Ramos (cell line): ENCODE measurements around the gene KCNK1.

ENCODE experiments used
- in situ Hi-C: fragments of 300-500 bp; cut with MboI; formaldehyde crosslinking; loops from one replicate; pipeline ENCODE4 v1.14.3; 2022; ENCODE audit warnings: low sequenced_read_pairs; ENCODE audit not compliant: unreplicated experiment

The KCNK1 gene

DNA sequence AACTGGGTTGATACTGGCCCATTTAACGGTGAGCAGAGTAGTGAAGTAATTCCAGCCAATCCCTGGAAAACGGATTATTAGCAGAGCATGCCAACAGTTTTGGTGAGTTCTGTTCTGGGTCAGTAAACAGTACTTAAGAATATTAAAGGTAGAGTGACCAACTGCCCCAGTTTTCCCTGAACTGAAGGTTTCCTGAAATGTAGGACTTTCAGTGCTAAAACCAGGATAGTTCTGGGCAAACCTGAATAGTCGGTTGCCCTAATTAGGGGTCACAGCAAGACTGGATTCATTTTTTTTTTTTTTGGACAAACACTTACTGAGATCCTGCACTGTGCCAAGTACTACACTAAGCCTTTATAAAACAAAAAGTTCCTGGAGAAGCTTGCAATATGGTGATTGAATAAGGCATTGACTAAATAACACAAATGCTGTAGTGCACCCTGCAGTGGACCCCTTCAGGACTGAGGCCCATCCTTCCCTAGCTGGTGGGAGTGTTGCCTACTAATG lies 75.9 kb downstream of the KCNK1 start:
- in situ Hi-C loops = no loop called here

DNA sequence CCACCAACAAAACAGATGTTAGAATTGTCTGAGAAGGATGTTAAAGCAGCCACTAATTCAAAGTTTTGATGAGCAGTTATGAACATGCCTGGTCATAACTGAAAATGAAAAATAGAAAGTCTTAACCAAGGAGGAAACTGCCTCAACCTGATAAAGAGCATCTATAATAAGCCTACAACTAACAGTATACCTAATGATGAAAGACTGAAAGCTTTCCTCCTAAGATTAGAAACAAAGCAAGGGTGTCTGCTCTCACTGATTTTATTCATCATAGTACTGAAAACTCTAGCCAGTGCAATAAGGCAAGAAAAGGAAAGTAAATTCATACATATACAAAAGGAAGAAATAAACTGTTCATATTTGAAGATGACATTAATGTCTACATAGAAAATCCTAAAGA lies 82.0 kb downstream of the KCNK1 start:
- in situ Hi-C loops = no loop called here

DNA sequence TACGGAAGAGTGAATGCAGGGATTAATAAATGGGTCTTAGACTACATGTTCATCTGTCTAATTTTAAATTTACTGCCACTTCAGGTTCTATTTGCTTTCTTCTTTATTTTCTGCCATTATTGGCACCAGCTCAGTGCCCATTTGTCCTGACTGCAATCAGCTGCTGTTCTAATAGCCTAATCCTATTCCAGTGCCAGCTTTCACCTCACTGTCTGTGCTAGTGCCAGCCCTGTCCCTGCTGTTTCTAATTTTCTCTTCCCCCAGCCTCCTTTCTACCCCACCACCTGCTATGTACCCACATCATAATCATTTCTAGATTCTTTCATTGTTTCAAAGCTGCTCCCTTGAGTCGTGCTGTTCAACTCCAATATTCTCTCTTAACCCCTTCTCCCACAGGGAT lies 86.4 kb downstream of the KCNK1 start:
- in situ Hi-C loops = no loop called here

DNA sequence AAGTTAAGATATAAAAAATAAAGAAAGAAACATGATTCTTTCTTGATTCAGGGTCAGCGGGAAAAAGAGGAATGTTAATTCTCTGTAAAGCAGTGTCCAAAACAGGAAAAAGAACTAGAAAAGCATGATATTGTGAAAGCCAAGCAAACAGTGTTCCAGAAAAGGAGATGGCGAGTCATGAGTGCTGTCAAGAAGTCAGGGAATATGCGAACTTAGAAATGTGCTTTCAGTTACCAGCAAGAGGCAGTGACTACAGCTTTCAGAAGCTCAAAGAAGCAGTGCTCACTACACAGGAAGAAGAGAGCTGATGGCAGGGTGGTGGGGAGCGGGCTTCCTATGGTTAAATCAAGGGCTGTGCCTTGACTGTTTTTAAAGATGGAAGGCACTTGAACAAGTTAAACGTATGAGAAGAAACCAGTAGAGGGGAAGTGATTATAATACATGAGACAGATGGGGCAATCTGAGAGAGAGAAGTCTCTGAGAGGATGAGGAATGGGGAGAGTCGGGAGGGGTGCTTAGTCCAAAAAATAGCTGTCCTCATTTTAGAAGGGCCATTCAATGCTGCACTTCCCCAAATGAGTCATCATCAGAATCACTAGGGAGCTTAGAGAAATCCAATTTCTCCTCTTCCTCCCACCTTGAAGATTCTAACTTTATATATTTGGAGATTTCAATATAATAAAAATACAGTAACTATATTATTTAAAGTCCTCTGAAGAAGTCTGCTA lies 90.4 kb downstream of the KCNK1 start:
- in situ Hi-C loops = no loop called here

DNA sequence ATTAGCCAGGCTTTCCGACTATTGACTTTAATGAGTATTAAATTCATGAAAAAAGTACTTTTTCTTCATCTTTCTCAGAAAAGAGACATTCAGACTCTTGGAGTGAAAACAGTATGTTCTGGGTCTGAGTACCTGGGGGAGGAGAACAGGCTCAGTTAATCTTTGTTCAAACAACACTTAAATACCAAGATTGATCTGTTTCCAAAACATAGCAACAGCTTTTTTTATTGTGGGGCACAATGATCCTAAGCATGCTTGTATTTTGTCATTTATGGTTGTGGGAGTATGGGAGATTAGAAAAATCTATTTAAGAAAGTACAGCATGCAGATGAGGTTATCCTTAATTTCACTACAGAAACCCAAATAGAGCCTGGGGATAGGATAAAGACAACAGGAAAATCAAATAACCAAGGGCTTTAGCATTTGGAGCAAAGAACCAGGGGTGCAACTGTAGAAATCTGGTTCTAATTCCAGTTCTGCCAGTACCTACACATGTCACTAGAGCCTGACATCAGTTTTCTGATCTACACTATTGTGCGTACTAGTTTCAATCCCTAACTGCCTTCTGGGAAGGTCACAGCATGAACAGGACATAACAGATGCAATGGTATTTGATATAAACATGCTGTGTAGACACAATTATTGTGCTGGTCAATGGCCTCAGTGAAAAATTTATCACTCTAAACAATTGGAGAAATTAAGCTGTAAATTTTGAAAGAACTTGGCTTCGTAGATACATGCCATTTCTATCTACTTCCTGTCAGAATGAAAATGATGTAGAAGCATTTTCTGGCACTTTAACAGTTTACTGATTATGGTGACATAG lies 91.2 kb downstream of the KCNK1 start:
- in situ Hi-C loops = no loop called here

DNA sequence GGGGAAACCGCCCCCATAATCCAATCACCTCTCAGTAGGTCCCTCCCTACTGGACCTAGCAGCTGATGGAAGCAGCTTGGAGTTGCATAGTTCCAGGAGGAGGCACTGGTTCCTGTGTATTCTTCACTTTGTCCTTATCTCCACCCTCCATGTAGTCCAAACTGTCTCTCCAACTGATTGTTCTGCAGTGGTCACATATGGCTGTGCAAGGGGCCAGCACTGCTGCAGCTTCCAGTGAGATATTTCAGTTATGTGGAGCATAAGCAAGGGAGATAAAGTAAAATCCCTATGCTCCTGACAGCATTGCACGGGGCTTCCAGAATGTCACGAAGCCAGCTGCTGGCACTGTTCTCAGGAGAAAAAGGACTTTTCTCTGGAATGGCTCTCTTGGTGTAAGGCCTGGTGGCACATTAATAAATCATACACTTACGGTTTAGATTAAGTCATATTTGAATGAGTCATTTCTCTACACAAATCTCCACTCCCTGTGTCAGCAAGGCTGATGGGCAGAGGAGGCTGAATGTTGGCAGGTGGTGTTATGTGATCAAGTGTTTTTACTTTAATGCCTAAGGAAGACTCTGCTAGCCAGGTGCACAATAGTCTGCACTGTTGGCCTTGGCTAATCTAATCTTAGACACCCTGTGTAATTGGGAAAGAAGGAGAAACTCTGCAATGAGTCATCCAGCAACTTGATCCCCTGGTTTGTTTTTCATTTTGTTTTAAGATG lies 93.4 kb downstream of the KCNK1 start:
- in situ Hi-C loops = no loop called here

DNA sequence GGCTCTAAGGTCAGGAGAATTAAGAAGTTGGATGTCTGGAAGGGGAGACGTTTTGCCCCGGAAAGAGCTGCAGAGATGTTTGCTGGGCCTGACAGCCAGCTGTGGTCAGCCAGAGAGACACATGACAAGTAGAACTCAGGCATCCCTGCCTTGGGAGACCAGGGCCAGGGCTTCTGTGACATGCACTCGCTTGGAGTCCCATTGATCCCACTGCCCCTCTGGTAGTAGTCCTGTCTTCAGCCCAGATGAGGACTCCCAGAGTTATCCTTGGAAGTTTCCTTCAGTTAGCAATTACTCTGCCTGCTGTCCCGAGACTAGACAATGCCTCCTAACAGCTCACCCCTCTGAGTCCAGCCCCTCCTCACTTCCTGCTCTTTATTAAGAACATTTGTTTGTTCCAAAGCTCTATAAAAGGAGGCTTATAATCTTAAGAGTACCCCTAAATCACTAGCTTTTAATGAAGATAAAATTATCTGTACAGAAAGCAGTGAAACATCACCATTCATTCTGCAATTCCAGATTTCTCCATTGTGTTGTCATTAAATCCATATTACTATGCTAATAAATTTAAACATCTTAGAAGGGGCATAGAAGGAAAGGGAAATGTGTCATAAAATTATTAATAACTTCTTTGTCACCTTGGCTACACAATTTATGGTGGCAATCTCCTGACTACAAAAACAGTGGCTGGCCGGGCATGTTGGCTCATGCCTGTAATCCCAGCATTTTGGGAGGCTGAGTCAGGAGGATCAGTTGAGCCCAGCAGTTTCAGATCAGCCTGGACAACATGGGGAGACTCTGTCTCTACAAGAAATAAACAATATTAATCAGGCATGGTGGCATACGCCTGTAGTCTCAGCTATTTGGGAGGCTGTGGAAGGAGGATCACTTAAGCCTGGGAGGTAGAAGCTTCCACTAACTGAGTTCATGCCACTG lies 94.2 kb downstream of the KCNK1 start:
- in situ Hi-C loops = no loop called here

DNA sequence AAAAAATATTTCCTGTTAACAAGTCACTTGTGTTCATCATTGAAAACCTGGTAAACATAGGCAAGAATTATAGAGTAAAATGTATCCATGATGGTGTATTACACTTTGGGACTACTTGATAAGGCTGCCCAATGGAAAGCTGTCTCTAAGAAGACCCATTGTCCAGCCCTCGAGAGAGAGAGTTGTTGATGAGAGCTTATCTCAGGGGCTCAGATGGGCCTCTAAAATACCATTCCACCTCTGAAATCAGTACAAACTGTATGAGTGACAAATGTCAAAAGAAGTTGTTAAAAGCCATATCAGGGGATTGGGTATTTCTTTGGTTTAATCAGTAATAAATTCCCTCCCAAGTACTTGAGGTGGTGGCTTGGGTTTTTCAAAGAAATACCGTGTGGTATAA lies 96.1 kb downstream of the KCNK1 start:
- in situ Hi-C loops = no loop called here

DNA sequence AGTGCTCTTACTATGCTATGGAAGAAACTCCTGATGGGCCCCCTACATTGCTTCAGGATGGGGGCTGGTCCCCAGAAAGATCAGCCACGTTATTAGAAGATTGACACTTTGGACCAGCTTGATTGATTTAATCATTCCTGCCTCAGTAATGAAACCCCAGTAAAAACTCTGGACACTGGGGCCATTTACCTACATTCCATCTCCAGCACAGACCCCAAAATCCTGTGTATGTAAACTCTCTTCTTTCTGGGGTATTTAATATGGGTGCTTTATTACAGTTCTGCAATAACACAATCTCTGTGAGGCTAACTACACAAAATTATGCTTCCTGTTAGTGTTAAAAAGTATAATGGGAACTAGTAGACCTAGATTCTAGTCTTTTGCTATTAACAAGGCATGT lies 96.6 kb downstream of the KCNK1 start:
- in situ Hi-C loops = no loop called here

DNA sequence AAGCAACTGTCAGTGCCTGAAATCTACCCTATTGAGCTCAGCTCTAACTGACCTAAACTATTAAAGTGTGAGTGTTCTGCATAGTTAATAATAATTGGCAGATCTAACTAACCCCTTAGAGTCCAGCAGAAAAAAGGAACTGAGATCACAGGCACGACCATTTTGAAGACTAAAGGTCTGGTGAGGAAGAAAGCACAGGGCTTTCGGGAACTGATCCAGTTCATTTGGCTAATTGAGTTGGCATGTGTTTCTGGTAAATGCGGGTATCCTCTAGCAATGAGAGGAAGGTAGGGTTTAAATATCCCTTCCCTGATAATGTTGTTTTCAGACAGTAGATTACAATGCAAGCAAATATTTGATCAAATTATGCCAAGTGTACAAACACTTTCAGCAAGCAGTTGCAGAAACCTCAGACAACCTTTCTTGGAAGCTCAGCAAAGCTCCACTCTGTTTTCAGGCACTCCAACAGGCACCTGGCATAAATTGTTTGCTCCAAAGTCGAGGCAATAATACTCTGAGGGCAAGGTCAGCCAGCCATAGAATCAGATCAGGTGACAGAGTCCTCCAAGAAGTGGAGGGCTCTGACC lies 100.8 kb downstream of the KCNK1 start:
- in situ Hi-C loops = no loop called here

DNA sequence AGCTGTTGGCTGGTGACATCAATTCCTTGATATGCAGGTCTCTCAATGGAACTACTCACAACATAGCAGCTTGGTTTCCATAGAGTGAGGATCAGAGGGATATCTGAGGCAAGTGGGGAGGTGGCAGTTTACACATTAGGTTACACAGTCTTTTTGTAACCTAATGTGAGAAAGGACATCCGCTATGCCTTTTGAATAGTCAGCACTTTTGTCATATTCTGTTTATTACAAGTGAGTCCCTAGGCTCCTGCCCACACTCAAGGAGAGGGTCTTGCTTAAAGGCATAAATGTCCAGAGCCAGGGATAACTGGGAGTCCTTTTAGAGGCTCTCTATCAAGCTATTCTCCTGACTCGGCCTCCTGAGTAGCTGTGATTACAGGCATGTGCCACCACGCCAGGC lies 104.2 kb downstream of the KCNK1 start:
- in situ Hi-C loops = no loop called here

DNA sequence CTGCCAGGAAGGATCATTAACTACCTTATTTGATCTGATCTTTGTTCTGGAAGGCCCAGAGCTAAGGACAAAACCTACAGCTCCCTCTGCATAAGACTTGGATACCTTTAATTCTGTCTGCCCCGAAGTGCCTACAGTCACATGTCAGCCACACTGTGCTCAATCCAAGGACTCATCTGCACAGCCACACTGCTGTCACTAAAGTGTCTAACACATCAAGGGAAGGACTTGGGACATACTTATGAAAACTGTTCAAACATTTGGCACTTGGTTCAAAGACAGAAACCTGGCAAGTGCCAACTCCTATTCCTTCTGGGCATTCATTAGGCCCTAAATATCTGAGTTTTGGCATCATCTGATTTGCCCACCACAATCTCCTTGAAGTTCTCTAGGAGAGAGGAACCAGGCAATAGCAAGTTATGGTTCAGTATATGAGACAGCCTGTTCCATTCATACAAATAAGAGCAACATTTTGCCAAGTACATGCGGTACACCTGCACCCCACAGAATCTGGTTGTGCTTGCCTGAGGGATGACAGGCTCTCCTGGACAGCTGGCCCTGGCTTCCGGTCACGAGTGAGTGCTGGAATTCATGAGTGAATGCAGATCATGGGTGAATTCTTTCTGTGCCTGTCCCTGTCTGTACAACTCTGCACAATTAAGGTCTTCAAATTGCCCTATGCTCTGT lies 105.9 kb downstream of the KCNK1 start:
- in situ Hi-C loops = no loop called here

DNA sequence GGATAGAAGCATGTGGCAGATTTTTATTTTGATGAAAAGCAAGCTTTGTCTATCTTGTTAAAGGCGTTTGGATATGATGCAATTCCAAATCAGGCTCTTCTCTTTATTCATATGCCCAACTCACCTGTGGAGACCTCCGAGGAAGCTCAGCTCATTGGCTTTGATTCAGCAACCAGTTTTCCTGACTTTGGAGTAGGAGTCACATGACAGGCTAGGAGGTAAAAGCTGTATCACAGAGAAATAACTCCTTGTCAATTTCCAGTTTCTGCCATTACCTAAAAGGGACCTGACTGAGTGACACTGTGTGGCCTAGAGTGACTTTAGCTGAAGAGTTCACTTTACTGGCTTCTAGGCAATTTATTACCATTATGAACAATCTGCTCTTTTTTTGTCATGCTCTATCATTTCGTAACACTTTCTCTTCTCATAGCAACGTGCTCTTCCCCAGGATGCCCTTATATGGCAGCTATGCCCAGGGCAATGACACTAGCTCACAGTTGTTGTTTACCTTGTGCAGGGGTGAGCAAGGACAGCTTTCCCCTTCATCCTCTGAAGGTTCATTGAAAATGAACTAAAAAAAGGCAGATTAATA lies 107.2 kb downstream of the KCNK1 start:
- in situ Hi-C loops = no loop called here
